DMS53 treated with DMSO at 0.1 percent for 48 hours (cell line): ENCODE results near the gene EFNB1.
"Not testable (repeated sequence)": the region's sequence is repeated elsewhere in the genome, so short reads cannot be mapped to it uniquely, and the experiment has no call there.

Experiments
- DNase-seq: peaks from one replicate; lab custom pipeline; 2025; ENCODE audit not compliant: unreplicated experiment; lab: John Stamatoyannopoulos, UW

EFNB1 gene

GRCh38 chrX:68828740-68829581 is at the start of gene EFNB1:
Gene EFNB1 (plus strand): TSS chrX:68829021. CDS start chrX:68829777, 756 bp downstream.
- DNase-seq: peak; percentile 94

GRCh38 chrX:68781295-68781694 is 47.5 kb upstream of the EFNB1 start:
- not testable (repeated sequence) for DNase-seq

- no peak for DNase-seq
These were observed 44.0 kb upstream of the EFNB1 start for GRCh38 chrX:68784816-68785215.

DNA sequence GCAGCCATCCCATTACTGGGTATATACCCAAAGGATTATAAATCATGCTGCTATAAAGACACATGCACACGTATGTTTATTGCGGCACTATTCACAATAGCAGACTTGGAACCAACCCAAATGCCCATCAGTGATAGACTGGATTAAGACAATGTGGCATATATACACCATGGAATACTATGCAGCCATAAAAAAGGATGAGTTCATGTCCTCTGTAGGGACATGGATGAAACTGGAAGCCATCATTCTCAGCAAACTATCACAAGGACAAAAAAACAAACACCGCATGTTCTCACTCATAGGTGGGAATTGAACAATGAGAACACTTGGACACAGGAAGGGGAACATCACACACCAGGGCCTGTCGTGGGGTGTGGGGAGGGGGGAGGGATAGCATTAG is 42.2 kb upstream of the EFNB1 start:
- not testable (repeated sequence) for DNase-seq

DNA sequence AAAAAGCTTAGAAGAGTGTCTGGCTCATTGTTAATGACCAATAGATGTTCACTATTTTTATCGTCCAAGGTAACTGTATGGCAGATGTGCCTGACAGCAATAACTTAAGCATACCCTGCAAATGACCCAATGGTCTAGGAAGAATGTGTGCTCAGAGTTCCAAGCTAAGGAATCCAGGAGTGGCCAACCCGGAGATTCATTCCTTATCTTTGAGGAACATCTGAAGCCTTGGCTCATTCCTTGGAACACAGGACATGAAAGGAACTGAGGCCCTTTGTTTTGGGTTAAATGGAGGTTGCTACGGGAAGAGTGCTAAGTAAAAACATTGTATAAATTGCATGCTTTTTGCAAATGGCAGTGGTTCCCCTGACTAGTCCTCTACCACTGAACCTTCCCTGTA is 38.9 kb upstream of the EFNB1 start:
- no peak for DNase-seq

DNA sequence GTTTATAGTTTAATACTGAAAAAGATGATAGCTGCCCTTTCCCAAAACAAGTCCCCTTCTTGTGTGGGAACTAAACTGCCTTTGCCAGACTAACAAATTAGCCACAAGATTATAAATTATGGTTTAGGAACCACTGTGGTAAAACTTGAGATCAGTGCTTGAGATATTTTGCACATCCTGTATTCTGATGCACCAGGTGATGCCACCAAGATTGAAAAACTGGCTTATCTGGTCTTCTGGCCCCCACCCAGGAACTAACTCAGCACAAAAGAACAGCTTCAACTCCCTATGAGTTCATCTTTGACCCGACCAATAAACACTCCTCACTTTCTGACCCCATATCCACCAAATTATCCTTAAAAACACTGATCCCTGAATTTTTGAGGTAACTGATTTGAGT is 36.7 kb upstream of the EFNB1 start:
- DNase-seq: no peak

DNA sequence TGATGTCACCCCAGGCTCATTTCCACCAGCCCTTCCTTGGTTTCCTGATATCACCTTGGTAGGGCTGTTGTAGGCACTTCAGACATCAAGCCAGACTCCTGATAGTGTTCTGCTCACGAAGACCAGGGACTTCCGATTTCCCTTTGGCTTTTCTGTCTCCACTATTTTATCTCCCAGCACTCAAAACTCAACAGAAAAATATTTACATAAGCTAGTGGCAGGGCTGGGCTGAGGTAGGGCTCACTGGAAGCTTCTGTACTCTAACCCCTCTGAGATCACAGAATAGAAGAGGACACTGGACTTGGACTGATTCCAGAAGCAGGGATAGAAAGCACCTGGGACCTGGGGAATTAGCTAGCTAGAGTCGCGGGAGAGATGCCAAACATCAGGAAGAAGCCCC is 34.4 kb upstream of the EFNB1 start:
- DNase-seq: peak; percentile 32

- DNase-seq: no peak
These were observed 33.1 kb upstream of the EFNB1 start for GRCh38 chrX:68795741-68796140.

GRCh38 chrX:68798400-68798799 is 30.4 kb upstream of the EFNB1 start:
- DNase-seq: not testable (repeated sequence)

DNA sequence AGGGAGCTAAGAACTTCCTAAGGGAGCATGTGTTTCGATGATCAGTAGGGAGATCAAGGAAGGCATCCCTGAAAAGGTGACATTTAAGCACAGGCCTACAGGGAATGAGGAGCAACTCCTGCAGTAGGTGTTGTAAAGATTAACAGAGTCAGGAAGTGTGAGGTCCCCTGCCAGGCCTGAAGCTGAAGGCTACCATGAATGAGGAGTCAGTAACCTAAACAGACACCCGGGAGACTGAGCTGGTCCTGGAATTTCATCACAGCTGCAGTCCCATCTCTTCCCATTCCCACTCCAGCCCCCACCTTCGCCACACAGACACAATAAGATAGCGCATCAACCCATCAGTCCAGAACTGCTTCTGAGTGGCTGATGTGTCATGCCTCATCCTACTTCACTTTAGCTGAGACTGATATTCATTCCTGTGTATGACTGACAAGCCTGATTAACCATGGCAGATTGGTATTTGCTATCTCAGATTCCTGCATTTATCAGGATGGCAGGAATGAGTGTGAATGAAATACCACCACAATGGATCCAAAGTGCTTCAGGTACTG is 27.0 kb upstream of the EFNB1 start:
- no peak for DNase-seq

DNA sequence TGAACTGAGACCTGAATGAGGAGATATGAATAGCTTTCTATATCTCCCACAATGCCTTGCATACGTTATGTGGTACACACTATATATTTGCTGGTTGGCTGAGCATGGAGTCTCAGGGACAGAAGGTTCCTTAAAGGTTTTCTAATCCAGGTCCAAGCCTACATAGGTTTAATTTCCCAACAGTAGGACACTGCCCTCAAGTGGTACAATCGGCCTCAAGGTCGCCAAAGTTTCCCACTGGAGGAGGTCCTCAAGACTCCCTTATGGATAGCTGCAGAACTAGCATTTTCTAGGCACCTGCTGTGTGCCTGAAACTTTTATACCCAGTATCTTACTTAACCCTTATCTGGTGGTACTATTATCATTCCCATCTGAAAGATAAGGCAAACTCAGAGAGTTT is 21.0 kb upstream of the EFNB1 start:
- peak; percentile 4 for DNase-seq

DNA sequence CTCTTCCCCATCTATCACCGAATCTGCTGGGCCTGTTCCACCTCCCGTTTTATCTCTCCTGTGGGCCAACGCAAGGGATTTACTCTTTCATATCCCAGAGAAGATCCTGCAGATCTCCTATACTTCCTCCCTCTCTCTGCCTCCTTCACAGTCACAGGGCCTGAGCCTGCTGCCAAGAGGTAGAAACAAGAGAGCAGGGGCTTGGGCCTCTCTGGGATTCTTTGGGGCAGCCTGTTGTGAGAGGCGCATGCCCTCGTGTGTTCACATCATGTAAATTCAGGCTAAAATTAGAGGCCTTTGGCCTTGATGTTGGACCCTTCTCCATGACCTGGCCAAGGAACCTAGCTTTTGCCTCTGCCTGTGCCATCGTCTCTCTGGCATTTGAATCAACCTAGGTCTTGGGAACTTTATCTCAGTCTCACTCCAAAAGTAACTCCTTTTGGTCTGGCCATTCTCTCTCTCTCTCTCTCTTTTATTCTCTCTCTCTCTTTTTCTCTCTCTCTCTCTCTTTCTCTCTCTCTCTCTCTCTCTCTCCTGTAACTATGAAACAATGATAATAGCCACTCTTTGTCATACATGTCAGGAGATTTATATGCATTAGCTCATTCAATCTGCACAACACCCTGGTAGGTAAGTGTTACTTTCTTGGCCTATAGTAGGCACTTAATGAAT is 20.0 kb upstream of the EFNB1 start:
- DNase-seq: no peak

GRCh38 chrX:68820476-68821110 is 8.2 kb upstream of the EFNB1 start:
- DNase-seq: no peak

GRCh38 chrX:68821616-68822015 is 7.2 kb upstream of the EFNB1 start:
- DNase-seq: no peak

DNA sequence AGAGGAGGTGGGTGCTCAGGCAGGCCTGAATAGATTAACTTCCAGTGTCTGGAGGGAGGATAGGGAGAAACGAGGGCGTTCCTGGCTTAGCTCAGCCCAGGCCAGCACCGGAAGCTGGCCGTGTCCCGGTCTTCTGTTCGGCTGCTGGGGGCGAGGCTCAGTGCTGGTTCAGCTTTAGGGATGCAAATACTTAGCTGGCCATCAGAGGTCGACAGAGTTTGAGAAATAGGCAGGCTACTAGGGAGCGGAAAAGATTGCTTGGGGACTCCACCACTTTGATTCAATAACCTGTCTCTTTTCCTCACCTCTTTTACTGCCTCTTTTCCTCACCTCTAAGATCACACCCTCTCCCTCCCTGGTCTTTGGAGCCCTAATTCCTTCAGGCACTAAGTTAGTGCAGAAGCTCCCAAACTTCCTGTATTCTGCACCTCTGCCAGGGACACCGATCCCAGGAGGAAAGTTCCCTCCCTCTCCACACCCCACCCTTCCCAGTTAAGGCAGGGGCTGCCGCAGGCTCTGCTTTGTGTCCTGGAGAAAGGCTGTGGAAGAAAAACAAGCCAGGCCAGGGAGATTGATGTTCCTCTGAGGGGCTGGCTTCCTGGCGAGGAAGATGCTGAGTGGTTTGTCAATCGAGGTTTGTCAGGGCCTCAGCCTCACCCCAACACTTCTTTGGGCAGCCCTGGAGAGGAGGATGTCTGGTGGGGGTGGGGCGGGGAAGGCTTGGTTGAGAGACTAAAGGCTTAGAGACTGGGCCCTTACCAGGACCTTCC is 6.0 kb upstream of the EFNB1 start:
- DNase-seq: peak; percentile 48

DNA sequence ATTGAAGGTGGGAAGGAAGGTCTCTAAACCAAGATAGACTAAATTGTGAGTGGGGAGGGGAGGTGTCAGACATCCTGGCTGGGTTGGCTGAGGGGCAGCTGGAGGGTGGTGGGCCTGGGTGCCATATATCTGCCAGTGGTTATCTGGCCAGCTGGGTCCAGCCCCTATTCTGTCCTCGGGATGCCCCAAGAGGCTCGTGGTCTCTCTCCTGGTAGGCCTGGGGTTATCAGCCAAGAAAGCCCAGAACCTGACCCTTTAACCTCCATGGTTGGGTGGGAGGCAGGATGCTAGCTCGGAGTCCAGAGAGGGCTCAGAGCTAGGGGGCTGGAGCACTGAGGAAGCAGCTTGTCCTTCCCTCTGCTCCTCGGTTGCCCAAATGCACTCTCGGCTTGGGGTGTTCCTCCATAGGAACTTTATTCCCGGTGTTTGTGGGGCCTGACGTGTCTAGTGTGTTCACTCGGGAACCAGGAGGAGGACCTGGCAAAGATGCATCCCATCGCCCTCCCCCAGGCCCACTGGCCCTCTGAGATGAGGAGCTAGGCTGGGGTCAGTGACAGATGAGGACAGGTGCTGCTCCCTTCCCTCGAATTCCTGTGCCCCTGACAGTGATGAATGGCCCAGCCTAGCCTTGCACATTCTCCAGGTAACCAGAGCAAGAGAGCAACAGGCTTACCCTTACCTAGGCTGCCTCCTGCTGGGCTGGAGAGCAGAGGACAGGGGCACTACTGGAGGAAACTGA is 5.2 kb upstream of the EFNB1 start:
- no peak for DNase-seq

GRCh38 chrX:68824152-68824433 is 4.7 kb upstream of the EFNB1 start:
- DNase-seq: no peak

- DNase-seq: no peak
These were observed 4.2 kb upstream of the EFNB1 start for GRCh38 chrX:68824565-68825125.

- peak; percentile 4 for DNase-seq
These were observed 2.5 kb upstream of the EFNB1 start for GRCh38 chrX:68826113-68826980.
